ENCODE results near the gene GNAQ. TPM values are rescaled to one million over a fixed set of nuclear protein-coding genes. Genes with fewer than 3 reads are reported as not detected.

The GNAQ gene
- total and polyA plus RNA-seq, 2 of the 13 experiments (the other 11 are each of a cell fraction or from before 2014, with no cell fraction given): 16.5 to 17.7 TPM

DNA sequence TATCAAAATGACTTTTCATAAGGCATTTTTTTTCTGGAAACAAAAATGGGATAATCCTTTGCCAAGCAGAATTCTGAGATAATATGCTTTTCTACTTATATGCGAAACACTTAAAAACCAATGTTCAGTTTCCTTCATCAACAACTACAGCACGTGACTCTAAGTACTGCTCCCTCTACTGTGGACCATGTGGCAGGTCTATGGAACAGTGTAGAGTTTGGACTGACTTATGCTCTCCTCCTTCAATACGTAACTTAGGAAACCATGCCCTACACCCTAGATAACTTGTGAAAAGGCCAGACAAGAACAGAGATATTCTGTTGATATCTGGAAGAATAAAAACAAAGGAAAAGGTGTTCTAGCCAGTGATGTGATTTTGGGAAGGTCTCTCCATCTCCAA lies 272.2 kb downstream of the GNAQ start:
- FAIRE-seq: no peak
- Histone ChIP-seq H3K27me3 (ENCODE audit: control insufficient read depth in 1 of 2, insufficient read depth in 2 of 2, low read length in 2 of 2) (no peaks in the 10 kb centered on the region), H3K27ac (ENCODE audit: extremely low read length, insufficient read depth, low read length) (no peak overlapping the region), H3K79me2 (ENCODE audit: insufficient read depth, low read length) (no peaks in the 10 kb centered on the region), H3K4me1 (ENCODE audit: insufficient read depth, low read length) (peaks cover 15% of the 10 kb centered on the region), H3K9ac (ENCODE audit: insufficient read depth, low read depth, low read length) (no peak overlapping the region), H3K4me2 (ENCODE audit: low read depth, low read length) (no peak overlapping the region), H3K36me3 (replicated peaks in 1 of 2; ENCODE audit: control insufficient read depth in 1 of 2, insufficient read depth in 2 of 2, low read length in 2 of 2) (no peaks in the 10 kb centered on the region), H3K9me3 (ENCODE audit: low read length) (no peaks in the 10 kb centered on the region), H4K20me1 (ENCODE audit: insufficient read depth, low read length) (no peaks in the 10 kb centered on the region), H2AFZ (ENCODE audit: low read length) (no peak overlapping the region), H3K4me3 (replicated peaks in 1 of 3; ENCODE audit: insufficient read depth in 1 of 3, low read depth in 2 of 3, low read length in 3 of 3) (no peak overlapping the region)
- CTCF ChIA-PET (ENCODE audit: low intra/inter-chr PET ratio, low total read pairs): no interaction called here
- BruUV-seq (replicated peaks): no TSS peak
- intact Hi-C loops (cut with micrococcal nuclease; ENCODE audit: unreplicated experiment) (loop anchor here (10.0 kb wide), 1 partner anchor 365 kb away; no protein-coding TSS in a partner anchor), in situ Hi-C loops (cut with HindIII; ENCODE audit: extremely low pct_ligation_motif_present, low pct_unique_long_range_greater_than_20kb) (loop anchor here (10.0 kb wide), 1 partner anchor 305 kb away; no protein-coding TSS in a partner anchor)
- DNase-seq (ENCODE audit: low spot score): no peak
- ATAC-seq: 0 out of 3 replicates have a peak, but pooled peaks have one; percentile 30
- POLR2A ChIA-PET: no interaction called here
- WGBS (ENCODE audit: low lambda C conversion rate): 91% methylated on average over 3 of the region's 3 CpGs
- no peak for TF ChIP-seq RFX3 (CRISPR knock-in tag; IDR thresholded peaks at IDR 0.05)
- no peak for TF ChIP-seq NAIF1 (CRISPR knock-in tag; IDR thresholded peaks at IDR 0.05; ENCODE audit: borderline replicate concordance)
- no peak for TF ChIP-seq ZBTB21 (CRISPR knock-in tag; IDR thresholded peaks at IDR 0.05)
- TF ChIP-seq, protein P1, sequence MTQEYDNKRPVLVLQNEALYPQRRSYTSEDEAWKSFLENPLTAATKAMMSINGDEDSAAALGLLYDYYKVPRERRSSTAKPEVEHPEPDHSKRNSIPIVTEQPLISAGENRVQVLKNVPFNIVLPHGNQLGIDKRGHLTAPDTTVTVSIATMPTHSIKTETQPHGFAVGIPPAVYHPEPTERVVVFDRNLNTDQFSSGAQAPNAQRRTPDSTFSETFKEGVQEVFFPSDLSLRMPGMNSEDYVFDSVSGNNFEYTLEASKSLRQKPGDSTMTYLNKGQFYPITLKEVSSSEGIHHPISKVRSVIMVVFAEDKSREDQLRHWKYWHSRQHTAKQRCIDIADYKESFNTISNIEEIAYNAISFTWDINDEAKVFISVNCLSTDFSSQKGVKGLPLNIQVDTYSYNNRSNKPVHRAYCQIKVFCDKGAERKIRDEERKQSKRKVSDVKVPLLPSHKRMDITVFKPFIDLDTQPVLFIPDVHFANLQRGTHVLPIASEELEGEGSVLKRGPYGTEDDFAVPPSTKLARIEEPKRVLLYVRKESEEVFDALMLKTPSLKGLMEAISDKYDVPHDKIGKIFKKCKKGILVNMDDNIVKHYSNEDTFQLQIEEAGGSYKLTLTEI (CRISPR knock-in tag; conservative IDR thresholded peaks at IDR 0.05): no peak
- TF ChIP-seq, protein P2, sequence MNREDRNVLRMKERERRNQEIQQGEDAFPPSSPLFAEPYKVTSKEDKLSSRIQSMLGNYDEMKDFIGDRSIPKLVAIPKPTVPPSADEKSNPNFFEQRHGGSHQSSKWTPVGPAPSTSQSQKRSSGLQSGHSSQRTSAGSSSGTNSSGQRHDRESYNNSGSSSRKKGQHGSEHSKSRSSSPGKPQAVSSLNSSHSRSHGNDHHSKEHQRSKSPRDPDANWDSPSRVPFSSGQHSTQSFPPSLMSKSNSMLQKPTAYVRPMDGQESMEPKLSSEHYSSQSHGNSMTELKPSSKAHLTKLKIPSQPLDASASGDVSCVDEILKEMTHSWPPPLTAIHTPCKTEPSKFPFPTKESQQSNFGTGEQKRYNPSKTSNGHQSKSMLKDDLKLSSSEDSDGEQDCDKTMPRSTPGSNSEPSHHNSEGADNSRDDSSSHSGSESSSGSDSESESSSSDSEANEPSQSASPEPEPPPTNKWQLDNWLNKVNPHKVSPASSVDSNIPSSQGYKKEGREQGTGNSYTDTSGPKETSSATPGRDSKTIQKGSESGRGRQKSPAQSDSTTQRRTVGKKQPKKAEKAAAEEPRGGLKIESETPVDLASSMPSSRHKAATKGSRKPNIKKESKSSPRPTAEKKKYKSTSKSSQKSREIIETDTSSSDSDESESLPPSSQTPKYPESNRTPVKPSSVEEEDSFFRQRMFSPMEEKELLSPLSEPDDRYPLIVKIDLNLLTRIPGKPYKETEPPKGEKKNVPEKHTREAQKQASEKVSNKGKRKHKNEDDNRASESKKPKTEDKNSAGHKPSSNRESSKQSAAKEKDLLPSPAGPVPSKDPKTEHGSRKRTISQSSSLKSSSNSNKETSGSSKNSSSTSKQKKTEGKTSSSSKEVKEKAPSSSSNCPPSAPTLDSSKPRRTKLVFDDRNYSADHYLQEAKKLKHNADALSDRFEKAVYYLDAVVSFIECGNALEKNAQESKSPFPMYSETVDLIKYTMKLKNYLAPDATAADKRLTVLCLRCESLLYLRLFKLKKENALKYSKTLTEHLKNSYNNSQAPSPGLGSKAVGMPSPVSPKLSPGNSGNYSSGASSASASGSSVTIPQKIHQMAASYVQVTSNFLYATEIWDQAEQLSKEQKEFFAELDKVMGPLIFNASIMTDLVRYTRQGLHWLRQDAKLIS (CRISPR knock-in tag; IDR thresholded peaks at IDR 0.05): no peak
- TF ChIP-seq, protein P3, sequence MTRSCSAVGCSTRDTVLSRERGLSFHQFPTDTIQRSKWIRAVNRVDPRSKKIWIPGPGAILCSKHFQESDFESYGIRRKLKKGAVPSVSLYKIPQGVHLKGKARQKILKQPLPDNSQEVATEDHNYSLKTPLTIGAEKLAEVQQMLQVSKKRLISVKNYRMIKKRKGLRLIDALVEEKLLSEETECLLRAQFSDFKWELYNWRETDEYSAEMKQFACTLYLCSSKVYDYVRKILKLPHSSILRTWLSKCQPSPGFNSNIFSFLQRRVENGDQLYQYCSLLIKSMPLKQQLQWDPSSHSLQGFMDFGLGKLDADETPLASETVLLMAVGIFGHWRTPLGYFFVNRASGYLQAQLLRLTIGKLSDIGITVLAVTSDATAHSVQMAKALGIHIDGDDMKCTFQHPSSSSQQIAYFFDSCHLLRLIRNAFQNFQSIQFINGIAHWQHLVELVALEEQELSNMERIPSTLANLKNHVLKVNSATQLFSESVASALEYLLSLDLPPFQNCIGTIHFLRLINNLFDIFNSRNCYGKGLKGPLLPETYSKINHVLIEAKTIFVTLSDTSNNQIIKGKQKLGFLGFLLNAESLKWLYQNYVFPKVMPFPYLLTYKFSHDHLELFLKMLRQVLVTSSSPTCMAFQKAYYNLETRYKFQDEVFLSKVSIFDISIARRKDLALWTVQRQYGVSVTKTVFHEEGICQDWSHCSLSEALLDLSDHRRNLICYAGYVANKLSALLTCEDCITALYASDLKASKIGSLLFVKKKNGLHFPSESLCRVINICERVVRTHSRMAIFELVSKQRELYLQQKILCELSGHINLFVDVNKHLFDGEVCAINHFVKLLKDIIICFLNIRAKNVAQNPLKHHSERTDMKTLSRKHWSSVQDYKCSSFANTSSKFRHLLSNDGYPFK (CRISPR knock-in tag; IDR thresholded peaks at IDR 0.05; ENCODE audit: borderline replicate concordance): no peak
- TF ChIP-seq ISX (CRISPR knock-in tag; conservative IDR thresholded peaks at IDR 0.05): no peak
- TF ChIP-seq, protein P4, sequence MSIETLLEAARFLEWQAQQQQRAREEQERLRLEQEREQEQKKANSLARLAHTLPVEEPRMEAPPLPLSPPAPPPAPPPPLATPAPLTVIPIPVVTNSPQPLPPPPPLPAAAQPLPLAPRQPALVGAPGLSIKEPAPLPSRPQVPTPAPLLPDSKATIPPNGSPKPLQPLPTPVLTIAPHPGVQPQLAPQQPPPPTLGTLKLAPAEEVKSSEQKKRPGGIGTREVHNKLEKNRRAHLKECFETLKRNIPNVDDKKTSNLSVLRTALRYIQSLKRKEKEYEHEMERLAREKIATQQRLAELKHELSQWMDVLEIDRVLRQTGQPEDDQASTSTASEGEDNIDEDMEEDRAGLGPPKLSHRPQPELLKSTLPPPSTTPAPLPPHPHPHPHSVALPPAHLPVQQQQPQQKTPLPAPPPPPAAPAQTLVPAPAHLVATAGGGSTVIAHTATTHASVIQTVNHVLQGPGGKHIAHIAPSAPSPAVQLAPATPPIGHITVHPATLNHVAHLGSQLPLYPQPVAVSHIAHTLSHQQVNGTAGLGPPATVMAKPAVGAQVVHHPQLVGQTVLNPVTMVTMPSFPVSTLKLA (IDR thresholded peaks at IDR 0.05): no peak
- TF ChIP-seq ZNF432 (CRISPR knock-in tag; IDR thresholded peaks at IDR 0.05; ENCODE audit: borderline replicate concordance): no peak
- no peak for TF ChIP-seq KLF11 (CRISPR knock-in tag; IDR thresholded peaks at IDR 0.05)
- no peak for TF ChIP-seq KDM2A (CRISPR knock-in tag; IDR thresholded peaks at IDR 0.05; ENCODE audit: borderline replicate concordance, low read depth)
- no peak for TF ChIP-seq MLLT10 (CRISPR knock-in tag; IDR thresholded peaks at IDR 0.05)
- no peak for TF ChIP-seq ZNF337 (CRISPR knock-in tag; IDR thresholded peaks at IDR 0.05; ENCODE audit: borderline replicate concordance, low read depth)
- TF ChIP-seq, protein P5, sequence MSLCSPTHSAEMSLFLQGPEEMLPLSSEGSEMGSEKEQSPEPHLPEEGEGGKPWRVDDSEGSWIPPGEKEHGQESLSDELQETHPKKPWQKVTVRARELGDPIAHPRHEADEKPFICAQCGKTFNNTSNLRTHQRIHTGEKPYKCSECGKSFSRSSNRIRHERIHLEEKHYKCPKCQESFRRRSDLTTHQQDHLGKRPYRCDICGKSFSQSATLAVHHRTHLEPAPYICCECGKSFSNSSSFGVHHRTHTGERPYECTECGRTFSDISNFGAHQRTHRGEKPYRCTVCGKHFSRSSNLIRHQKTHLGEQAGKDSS (CRISPR knock-in tag; IDR thresholded peaks at IDR 0.05; ENCODE audit: borderline replicate concordance, low read depth): no peak

Data from HepG2 (cell line).